Measurements from ENCODE around the gene RASL12. TPM values are rescaled to one million over a fixed set of nuclear protein-coding genes. Genes with fewer than 3 reads are reported as not detected.
"Not testable (repeated sequence)": the region's sequence is repeated elsewhere in the genome, so short reads cannot be mapped to it uniquely, and the experiment has no call there.

RASL12 gene
- total RNA-seq, 1 donor from 2014 or later = 1.4 TPM

- no peak for DNase-seq
Observed at GRCh38 chr15:65055201-65055870, 12.5 kb downstream of the RASL12 start.

GRCh38 chr15:65054333-65055200 is 13.2 kb downstream of the RASL12 start:
- peak; percentile 42 for DNase-seq

GRCh38 chr15:65052956-65053355 is 14.8 kb downstream of the RASL12 start:
- DNase-seq = no peak

GRCh38 chr15:65051266-65051665 is 16.5 kb downstream of the RASL12 start:
- no peak for DNase-seq

GRCh38 chr15:65050270-65050669 is 17.5 kb downstream of the RASL12 start:
- no peak for DNase-seq

- peak; percentile 90 for DNase-seq
Observed at GRCh38 chr15:65049418-65049840, 18.4 kb downstream of the RASL12 start.

GRCh38 chr15:65048241-65048640 is 19.6 kb downstream of the RASL12 start:
- DNase-seq = no peak

GRCh38 chr15:65044724-65045481 is 22.9 kb downstream of the RASL12 start, which contains the start of gene SLC51B:
Gene SLC51B, plus strand, starts transcription at chr15:65045387. Its CDS starts 4,618 bp downstream, at chr15:65050005.
- DNase-seq = no peak

- not testable (repeated sequence) for DNase-seq
Observed at GRCh38 chr15:65044218-65044617, 23.6 kb downstream of the RASL12 start.

- DNase-seq = no peak
Observed at GRCh38 chr15:65042776-65043327, 24.9 kb downstream of the RASL12 start.

- DNase-seq = no peak
Observed at GRCh38 chr15:65041787-65042186, 26.0 kb downstream of the RASL12 start.

- no peak for DNase-seq
Observed at GRCh38 chr15:65040461-65040860, 27.3 kb downstream of the RASL12 start.

- DNase-seq = no peak
Observed at GRCh38 chr15:65038836-65039235, 29.0 kb downstream of the RASL12 start.

- DNase-seq = no peak
Observed at GRCh38 chr15:65038428-65038827, 29.4 kb downstream of the RASL12 start.

- no peak for DNase-seq
Observed at GRCh38 chr15:65037309-65037708, 30.5 kb downstream of the RASL12 start.

- no peak for DNase-seq
Observed at GRCh38 chr15:65034719-65035118, 33.1 kb downstream of the RASL12 start.

GRCh38 chr15:65033659-65034269 is 34.0 kb downstream of the RASL12 start:
- DNase-seq = no peak

GRCh38 chr15:65032801-65033537 is 34.8 kb downstream of the RASL12 start:
- DNase-seq = no peak

GRCh38 chr15:65029736-65030208 is 38.0 kb downstream of the RASL12 start:
- DNase-seq = no peak

GRCh38 chr15:65028921-65029735 is 38.7 kb downstream of the RASL12 start, which contains the start of gene MTFMT:
Gene MTFMT, minus strand, starts transcription at chr15:65029639. Its CDS starts 26 bp downstream, at chr15:65029613.
- peak; percentile 89 for DNase-seq
